GM19193 (cell line): Measurements from ENCODE around the gene RBFA.

ENCODE experiments used
- POLR2A ChIP-seq: IDR thresholded peaks from 4 replicates; pipeline ENCODE4 v1.6.1; 2011; ENCODE audit not compliant: insufficient read depth, insufficient read length; ENCODE audit errors: extremely low read depth

The RBFA gene, protein sequence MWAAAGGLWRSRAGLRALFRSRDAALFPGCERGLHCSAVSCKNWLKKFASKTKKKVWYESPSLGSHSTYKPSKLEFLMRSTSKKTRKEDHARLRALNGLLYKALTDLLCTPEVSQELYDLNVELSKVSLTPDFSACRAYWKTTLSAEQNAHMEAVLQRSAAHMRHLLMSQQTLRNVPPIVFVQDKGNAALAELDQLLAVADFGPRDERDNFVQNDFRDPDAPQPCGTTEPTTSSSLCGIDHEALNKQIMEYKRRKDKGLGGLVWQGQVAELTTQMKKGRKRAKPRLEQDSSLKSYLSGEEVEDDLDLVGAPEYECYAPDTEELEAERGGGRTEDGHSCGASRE

DNA sequence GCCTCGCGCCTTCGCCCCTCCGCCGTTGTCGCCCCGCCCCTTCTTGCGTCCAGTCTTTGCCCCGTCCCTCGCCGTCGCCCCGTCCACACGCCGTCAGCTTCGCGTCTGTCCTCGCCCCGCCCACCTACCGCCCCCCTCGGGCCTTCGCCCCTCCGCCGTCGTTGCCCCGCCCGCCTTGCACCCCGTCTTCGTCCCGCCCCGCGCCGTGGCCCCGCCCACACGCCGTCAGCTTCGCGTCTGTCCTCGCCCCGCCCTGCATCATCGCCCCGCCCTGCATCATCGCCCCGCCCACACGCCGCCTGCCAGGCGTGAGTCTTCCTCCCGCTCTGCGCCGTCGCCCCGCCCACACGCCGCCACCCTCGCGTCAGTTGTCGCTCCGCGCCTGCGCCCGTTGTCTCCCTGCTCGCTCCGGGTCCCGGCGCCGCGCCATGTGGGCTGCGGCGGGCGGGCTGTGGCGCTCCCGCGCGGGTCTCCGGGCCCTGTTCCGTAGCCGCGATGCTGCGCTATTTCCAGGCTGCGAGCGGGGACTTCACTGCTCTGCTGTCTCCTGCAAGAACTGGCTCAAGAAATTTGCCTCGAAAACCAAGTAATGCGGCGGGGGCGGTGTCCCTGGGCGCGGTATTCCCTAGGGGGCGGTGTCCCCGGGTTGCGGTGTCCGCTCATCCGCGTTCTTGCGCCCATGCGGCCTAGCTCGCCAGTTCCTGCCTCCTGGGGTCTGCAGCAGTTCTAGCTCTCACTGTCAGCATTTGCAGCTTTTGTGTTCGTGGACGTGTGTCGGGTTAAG is at the start of gene RBFA:
RBFA (plus strand) TSS at position 367 of the 784 bp plus-strand sequence; CDS start at position 429, 62 bp downstream.
- peak; percentile 91 for TF ChIP-seq POLR2A

DNA sequence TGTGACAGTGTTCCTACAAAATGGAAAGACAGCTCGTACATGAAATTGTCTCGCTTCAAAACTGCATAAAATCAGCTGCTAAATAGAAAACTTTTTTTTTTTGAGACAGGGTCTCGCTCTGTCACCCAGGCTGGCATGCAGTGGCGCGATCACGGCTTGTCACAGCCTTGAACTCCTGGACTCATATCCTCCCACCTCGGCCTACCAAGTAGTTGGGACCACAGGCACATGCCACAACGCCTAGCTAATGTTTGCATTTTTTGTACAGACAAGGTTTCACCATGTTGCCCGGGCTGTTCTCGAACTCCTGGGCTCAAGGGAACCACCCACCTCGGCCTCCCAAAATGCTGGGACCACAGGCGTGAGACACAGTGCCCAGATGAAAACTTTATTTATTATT is 49.1 kb upstream of the RBFA start:
- TF ChIP-seq POLR2A, result no peak

DNA sequence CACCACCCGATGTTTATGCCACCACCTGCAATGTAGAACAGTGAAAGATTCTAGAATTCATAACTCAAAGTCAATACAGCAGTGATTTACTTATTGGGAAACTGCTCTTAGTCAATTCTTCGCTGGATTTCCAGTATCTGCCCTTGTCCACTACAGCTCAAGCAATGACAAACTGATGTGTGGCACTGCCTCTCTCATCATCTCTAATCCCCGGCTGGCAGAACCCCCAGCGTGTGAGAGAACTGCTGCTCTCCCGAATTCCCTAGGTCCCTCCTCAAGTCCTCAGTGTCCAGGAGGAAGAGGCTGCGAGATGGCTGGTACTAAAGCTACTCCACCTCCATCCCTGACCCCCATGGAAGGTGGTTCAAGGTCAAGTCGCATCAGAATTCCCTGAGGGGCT is 47.5 kb upstream of the RBFA start:
- no peak for TF ChIP-seq POLR2A

DNA sequence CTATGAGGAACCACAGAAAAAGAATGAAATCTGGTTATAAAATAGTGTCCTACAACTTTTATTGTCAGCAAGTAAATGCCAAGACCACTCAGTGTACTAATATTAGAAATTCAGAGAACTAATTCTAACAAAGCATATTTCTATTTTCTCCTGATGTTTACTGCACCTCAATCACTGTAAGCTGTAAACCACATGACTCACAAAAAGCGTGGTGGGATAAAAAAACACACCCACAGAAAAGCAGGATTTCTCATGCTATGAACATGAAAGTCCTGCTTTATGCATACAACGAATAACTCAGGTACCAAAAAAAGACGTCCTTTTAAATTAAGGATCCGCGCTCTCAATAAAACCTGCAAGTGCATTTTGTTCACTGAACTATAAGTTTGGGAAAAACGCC is 46.7 kb upstream of the RBFA start:
- no peak for TF ChIP-seq POLR2A

DNA sequence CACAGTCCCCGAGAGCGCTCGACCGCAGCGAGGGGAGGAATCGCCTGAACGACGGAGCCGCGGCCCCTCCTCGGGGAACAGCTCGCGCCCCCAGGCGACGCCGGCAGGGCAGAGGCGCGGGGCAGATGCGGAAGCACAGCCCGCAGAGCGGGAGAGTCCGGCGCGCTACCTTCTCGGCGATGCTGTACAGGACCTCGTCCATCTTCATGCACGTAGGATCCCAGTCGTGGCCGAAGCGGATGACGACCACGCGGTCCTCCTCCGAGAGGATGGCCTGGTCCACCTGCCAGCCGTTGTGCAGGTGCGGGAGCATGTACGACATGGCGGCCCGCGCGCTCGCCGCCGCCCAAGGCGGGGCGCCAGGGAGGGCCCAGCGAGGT is 46.2 kb upstream of the RBFA start:
- no peak for TF ChIP-seq POLR2A

DNA sequence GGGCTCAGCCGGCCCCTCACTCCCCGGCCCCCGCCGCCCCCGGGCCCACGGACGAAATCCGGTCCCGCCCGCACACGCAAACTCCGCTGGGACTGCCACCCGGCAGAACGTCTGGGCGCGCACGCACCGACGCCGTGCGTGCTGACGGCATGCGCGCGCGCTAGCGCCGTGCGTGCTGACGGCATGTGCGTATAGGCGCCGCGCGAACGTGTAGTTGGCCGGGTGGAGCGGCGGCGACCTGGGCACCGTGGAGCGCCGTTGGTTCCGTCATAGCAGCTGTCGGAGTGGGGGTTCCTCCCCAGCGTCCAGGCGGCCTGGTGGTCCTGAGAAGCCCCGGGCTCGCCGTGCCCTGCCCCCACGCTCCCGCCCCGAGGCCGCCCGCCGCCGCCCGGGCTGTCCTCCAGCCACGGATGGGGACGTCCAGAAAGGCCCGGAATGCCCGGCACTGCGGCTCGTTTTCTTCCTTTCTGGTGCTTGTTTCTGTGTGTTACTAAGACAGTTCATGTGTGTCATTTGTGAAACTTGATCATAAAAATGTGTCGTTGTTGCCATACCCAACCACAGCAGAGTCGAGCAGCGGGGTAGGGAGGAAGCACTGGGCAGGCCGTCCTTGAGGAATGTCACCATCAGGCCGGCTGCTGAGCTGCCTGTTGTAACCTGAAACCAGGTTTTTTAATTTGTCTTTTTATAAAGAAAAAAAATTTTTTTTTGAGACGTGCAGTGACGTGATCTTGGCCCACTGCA is 45.6 kb upstream of the RBFA start, which contains the start of gene TXNL4A:
TXNL4A (minus strand) TSS at position 113 of the 744 bp plus-strand sequence. CDS start 171 bp downstream, outside the sequence.
- TF ChIP-seq POLR2A, result peak; percentile 94

DNA sequence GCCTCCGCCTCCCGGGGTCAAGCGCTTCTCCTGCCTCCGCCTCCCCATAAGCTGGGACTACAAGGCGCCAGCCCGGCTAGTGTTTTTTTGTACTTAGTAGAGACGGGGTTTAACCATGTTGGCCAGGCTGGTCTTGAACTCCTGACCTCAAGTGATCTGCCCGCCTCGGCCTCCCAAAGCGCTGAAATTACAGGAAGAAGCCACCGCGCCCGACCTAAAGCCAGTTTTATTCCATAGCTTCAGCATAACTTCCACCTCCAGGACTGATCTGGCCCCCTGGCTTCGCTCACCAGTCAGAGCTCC is 45.1 kb upstream of the RBFA start:
- no peak for TF ChIP-seq POLR2A

DNA sequence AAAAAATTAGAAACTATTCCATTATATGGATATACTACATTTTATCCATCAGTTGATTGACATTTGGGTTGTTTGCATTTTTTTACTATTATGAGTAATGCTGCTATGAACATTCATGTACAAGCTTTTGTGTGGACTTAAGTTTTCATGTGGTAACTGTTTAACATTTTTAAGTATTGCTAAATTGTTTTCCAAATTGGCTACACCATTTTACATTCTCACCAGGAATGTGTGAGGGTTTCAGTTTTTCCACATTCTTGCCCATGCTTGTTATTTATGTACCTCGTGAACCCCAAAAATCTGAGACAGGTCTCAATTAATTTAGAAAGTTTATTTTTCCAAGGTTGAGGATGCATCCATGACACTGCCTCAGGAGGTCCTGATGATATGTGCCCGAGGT is 42.7 kb upstream of the RBFA start:
- TF ChIP-seq POLR2A, result no peak

DNA sequence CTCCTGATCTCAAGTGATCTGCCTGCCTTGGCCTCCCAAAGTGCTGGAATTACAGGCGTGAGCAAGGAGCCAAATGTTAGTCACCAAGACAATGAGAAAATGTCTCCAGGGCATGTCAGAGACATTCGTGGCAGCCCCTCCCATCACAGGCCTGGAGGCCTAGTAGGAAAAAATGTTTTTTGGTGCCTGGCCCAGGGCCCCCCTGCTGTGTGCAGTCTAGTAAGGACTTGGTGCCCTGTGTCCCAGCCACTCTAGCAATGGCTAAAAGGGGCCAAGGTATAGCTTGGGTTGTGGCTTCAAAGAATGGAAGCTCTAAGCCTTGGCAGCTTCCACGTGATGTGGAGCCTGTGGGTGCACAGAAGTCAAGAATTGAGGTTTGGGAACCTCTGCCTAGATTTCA is 33.4 kb upstream of the RBFA start:
- TF ChIP-seq POLR2A, result no peak

DNA sequence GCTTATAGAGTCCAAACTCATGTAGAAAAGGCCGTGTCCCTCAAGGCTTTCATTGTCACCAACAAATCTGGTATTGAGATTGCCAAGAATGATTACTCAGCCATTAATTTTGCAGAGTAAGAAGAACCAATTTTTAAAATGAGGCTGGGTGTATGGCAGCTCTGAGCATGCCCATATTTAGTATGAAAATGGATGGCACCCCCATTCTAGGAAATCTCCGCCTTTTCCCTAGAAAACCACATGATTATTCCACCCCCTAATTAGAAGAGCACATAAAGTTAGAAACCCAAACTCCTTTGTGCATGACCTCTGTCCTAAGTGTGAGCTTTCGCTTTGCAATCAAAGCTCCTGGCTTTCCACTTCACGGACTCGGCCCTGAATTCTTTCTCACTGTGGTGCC is 31.8 kb upstream of the RBFA start:
- TF ChIP-seq POLR2A, result no peak

DNA sequence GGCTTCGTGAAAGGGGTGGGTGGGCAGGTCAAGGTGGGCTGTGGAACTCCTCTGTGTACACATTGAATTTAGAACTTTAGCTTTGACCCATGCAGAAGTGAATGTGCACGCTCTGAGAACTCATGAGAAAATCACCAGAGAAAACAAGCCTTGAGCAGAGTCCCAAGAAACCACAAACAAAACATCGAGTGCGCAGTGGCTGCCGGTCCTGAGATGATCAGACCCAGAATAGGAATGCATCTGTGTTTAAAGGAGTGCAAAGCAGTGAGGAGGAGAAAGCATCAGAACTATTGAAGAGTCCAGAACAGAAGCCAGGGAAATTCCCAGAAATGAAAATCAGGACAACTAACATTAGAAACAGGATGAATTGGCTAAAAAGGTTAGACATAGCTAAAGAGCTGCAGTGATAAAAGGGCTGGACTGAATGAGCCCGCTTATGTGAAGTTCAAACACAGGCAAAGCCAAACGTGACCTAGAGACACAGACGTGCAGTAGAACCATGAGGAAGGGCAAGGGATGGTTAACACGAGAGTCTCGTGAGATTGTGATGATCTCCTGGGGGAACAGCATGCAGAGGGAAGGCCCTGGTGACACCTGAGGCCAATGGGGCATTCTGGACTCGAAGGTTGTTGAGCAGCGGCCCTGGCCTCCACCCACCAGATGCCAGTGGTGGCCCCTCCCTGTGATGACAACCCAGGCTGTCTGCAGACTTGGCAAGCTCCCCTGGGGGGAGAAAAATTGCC is 29.5 kb upstream of the RBFA start:
- TF ChIP-seq POLR2A, result no peak

DNA sequence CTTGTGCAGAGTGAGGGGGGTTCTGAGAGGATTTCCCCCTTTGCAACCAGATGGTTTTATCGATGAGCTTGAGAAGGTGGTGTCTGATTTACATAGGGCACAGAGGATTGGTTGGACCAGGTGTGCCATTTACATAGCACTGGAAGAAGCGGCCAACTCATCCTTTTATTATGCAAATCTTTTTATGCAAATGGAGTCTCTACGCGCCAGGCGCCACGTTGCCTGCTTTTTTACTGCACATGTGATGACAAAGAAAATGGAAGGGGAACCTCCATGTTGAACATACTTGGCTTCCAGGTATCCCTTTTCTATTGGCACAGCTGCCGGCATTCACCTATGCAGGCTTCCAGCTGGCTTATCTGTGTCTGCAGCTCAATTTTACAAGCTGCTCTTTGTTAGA is 27.5 kb upstream of the RBFA start:
- TF ChIP-seq POLR2A, result no peak

DNA sequence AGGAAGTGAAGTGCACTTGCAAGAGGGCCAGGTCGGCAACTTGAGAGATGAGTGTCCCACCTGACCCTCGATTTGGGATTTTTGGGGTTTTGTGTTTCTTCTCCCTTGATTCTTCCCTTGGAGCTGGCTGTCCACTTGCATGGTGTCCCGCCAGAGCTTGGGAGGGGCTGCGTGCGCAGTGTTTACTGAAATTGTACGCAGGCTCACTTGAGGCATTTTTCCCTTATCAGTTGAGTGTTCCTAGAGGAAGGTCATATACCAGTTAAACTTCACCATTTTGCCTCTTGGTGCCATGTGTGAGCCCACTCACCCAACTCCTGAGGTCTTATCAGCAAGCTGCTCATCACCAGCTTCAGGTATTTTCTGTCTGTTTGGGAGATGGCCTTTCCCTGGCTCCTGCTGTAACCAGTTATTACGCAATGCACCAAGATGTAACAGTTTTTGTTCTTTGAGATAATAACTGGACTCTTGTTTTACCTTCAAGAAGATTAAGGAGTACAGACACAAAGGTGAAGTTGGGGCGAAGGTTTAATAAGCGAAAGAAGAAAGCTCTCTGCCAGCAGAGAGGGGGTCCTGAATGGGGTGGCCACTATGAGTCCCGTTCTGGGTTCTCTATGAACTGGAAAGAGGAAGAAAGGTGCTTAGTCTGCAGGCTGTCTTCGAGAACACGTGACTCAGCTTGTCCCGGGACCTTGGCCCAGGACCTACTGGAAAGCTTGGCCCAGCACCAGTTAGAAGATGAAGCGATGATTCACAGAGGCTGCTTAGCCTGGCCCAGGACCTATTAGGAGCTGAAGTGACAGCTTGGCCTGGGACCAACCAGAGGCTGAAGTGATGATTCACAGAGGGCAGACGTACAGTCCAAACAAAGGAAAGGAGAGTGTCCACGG is 24.3 kb upstream of the RBFA start:
- no peak for TF ChIP-seq POLR2A

DNA sequence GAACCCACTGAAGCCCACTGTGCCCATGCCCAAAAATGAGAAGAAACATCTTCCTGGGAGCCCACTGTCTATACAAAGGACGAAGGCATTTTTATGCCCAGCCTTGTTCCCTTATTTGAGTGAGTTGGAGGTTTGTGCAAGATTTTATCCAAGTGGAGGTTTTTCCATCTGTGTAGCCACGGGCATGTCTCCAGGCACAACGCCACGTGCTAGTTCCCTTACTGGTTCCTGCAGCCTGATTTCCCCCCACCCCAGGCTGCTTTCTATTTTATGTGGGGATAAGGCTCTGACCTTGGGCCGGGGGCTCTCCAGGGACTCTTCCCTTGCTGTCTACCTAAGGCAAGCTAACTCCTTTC is 23.7 kb upstream of the RBFA start:
- TF ChIP-seq POLR2A, result no peak
